K562 (cell line): Measurements from ENCODE around the gene KIF18B. TPM values are rescaled to one million over a fixed set of nuclear protein-coding genes. Genes with fewer than 3 reads are reported as not detected.

Experiments
- ARID1B ChIP-seq: fragments of 450-650 bp; IDR thresholded peaks from 2 replicates; pipeline ENCODE4 v1.6.1; 2016; ENCODE audit warnings: antibody characterized with exemption, mild to moderate bottlenecking, inconsistent platforms
- ARNT ChIP-seq, 2 experiments: fragments of 450-650 bp; IDR thresholded peaks; 2 replicates each; pipeline ENCODE4 v1.6.1; 2016; ENCODE audit warnings: mild to moderate bottlenecking in 1 of 2
- CAMTA2 ChIP-seq: fragments of 250-450 bp; sonication (Bioruptor Pico); conservative IDR thresholded peaks from 2 replicates; pipeline ENCODE4 v1.5.1; 2022
- CEBPG ChIP-seq, 3 experiments: fragments of 200-800 bp in 1 of 3; sonication (Bioruptor generic) in 1 of 3; sonication (generic) in 1 of 3; formaldehyde crosslinking in 1 of 3; IDR thresholded peaks in 2 of 3; conservative IDR thresholded peaks in 1 of 3; 2 replicates each; pipeline versions ENCODE4 v1.6.1 to v1.8.0; 2016 to 2022; ENCODE audit warnings: missing compliant biosample characterization in 2 of 3, missing genetic modification characterization in 2 of 3, mild to moderate bottlenecking in 1 of 3, missing genetic modification reagents in 1 of 3
- CXXC5 ChIP-seq: fragments of 250-450 bp; sonication (Bioruptor Pico); IDR thresholded peaks from 2 replicates; pipeline ENCODE4 v1.8.0; 2022; ENCODE audit warnings: inconsistent platforms, mild to moderate bottlenecking, moderate library complexity
- FOS ChIP-seq: IDR thresholded peaks from 3 replicates; pipeline ENCODE4 v1.6.1; 2011; ENCODE audit not compliant: insufficient read length; ENCODE audit errors: extremely low read depth
- FOXP4 ChIP-seq: sonication (generic); formaldehyde crosslinking; IDR thresholded peaks from 2 replicates; pipeline ENCODE4 v1.8.0; 2022; ENCODE audit warnings: mild to moderate bottlenecking, missing genetic modification reagents, borderline replicate concordance
- IRF9 ChIP-seq: fragments of 450-650 bp; IDR thresholded peaks from 2 replicates; pipeline ENCODE4 v1.6.1; 2016; ENCODE audit warnings: missing biosample characterization, missing genetic modification characterization
- JUN ChIP-seq, 2 experiments: sonication (generic) in 1 of 2; formaldehyde crosslinking in 1 of 2; IDR thresholded peaks; 2 replicates each; pipeline versions ENCODE4 v1.6.1 to v1.8.0; 2012 to 2022; ENCODE audit warnings: borderline replicate concordance in 2 of 2, mild to moderate bottlenecking in 2 of 2, improper control_type of control experiment in 1 of 2, low read depth in 1 of 2, low read length in 1 of 2, missing genetic modification reagents in 1 of 2
- MAFF ChIP-seq: IDR thresholded peaks from 2 replicates; pipeline ENCODE4 v1.6.1; 2012; ENCODE audit warnings: low read length, improper control_type of control experiment
- MLLT1 ChIP-seq, 2 experiments: fragments of 450-650 bp; IDR thresholded peaks; 2 replicates each; pipeline ENCODE4 v1.6.1; 2016
- NR2C2 ChIP-seq, 2 experiments: fragments of 200-800 bp in 1 of 2; sonication (Bioruptor generic) in 1 of 2; sonication (generic) in 1 of 2; formaldehyde crosslinking in 1 of 2; IDR thresholded peaks; 2 replicates each; pipeline versions ENCODE4 v1.6.1 to v1.8.0; 2016 to 2022; ENCODE audit warnings: mild to moderate bottlenecking in 1 of 2, missing compliant biosample characterization in 1 of 2, missing genetic modification characterization in 1 of 2, missing genetic modification reagents in 1 of 2
- RFX1 ChIP-seq: fragments of 450-650 bp; IDR thresholded peaks from 2 replicates; pipeline ENCODE4 v1.6.1; 2016; ENCODE audit warnings: mild to moderate bottlenecking, moderate library complexity
- TOE1 ChIP-seq, 2 experiments: fragments of 450-650 bp in 1 of 2; sonication (generic) in 1 of 2; formaldehyde crosslinking in 1 of 2; IDR thresholded peaks; 2 replicates each; pipeline versions ENCODE4 v1.7.1 to v1.8.0; 2016 to 2022; ENCODE audit warnings: borderline replicate concordance in 2 of 2, mild to moderate bottlenecking in 2 of 2, antibody characterized with exemption in 1 of 2, inconsistent platforms in 1 of 2, low read depth in 1 of 2, missing genetic modification reagents in 1 of 2, moderate library complexity in 1 of 2
- USF2 ChIP-seq: sonication (generic); formaldehyde crosslinking; IDR thresholded peaks from 2 replicates; pipeline ENCODE4 v1.5.0; 2020; ENCODE audit warnings: missing genetic modification reagents
- ZBTB1 ChIP-seq: sonication (generic); formaldehyde crosslinking; IDR thresholded peaks from 2 replicates; pipeline ENCODE4 v1.8.1; 2023; ENCODE audit warnings: missing genetic modification reagents, low read depth, mild to moderate bottlenecking, borderline replicate concordance
- ZFP1 ChIP-seq: fragments of 450-650 bp; formaldehyde crosslinking; IDR thresholded peaks from 2 replicates; pipeline ENCODE4 v1.4.0; 2020; ENCODE audit warnings: mild to moderate bottlenecking, mixed read lengths
- ZNF311 ChIP-seq: fragments of 250-450 bp; sonication (Bioruptor Pico); IDR thresholded peaks from 2 replicates; pipeline ENCODE4 v1.4.0; 2020; ENCODE audit warnings: mild to moderate bottlenecking, moderate library complexity
- ZNF444 ChIP-seq: fragments of 250-450 bp; sonication (Bioruptor Pico); IDR thresholded peaks from 2 replicates; pipeline ENCODE4 v1.4.0; 2020; ENCODE audit warnings: mild to moderate bottlenecking, moderate library complexity
- ZNF589 ChIP-seq: fragments of 200-800 bp; sonication (Bioruptor generic); IDR thresholded peaks from 2 replicates; pipeline ENCODE4 v1.6.1; 2016; ENCODE audit warnings: low read depth, missing genetic modification characterization, missing compliant biosample characterization
- polyA plus RNA-seq, 8 experiments: library from polyadenylated mRNA; depleted of rRNA in 4 of 8; stranded (reverse) in 5 of 8; unstranded in 3 of 8; fragments of >200 nt; fragmentation: Nextera tagmentation in 2 of 8; fragmentation: Illumina TruSeq in 1 of 8; extraction: Ambion mirVana in 2 of 8; extraction: Trizol in 1 of 8; gene quantifications; 2 replicates each; pipeline versions ENCODE4 v1.2.1 to v1.2.3, GENCODE V29; 2011 to 2014; ENCODE audit warnings: inconsistent platforms in 1 of 8, missing spikeins in 1 of 8
- total RNA-seq, 7 experiments: library from RNA; depleted of rRNA in 6 of 7; stranded (reverse); fragments of >200 nt in 6 of 7; fragmentation: Illumina TruSeq in 2 of 7; extraction: Trizol in 2 of 7; gene quantifications; 2 replicates each; pipeline versions ENCODE4 v1.2.1 to v1.2.3, GENCODE V29; 2011 to 2021; ENCODE audit warnings: low replicate concordance in 1 of 7

The KIF18B gene
- total and polyA plus RNA-seq, 9 of the 15 experiments (the other 6 are each of a cell fraction or from before 2014, with no cell fraction given): 2.0 to 42.8 (median 13.2) TPM

- 0 out of 2 replicates have a peak, but pooled peaks have one; percentile 20 for TF ChIP-seq TOE1 (IDR thresholded peaks at IDR 0.05; ENCODE audit: borderline replicate concordance)
- no peak for TF ChIP-seq TOE1 (CRISPR knock-in tag; IDR thresholded peaks at IDR 0.05; ENCODE audit: borderline replicate concordance, low read depth)
- TF ChIP-seq CEBPG (CRISPR knock-in tag; IDR thresholded peaks at IDR 0.05): peak; percentile 82
- peak in 1 of 2 experiments; percentile 84; a peak in 2 of 4 replicates for TF ChIP-seq CEBPG (tag; conservative IDR thresholded peaks at IDR 0.05 in 1 of 2, IDR thresholded peaks at IDR 0.05 in 1 of 2)
- peak; percentile 90; the same call in 1 of the 2 replicates for TF ChIP-seq JUN (IDR thresholded peaks at IDR 0.05; ENCODE audit: borderline replicate concordance, low read depth, low read length)
- TF ChIP-seq JUN (CRISPR knock-in tag; IDR thresholded peaks at IDR 0.05; ENCODE audit: borderline replicate concordance): 0 out of 2 replicates have a peak, but pooled peaks have one; percentile 55
- peak; percentile 44; the same call in 1 of the 2 replicates for TF ChIP-seq ZNF311 (CRISPR knock-in tag)
- TF ChIP-seq ARID1B: peak; percentile 74
- TF ChIP-seq RFX1: 0 out of 2 replicates have a peak, but pooled peaks have one; percentile 6
- no peak for TF ChIP-seq USF2 (CRISPR knock-in tag)
- TF ChIP-seq ZFP1 (CRISPR knock-in tag): no peak
- TF ChIP-seq IRF9 (tag): no peak
- no peak for TF ChIP-seq ARNT (IDR thresholded peaks at IDR 0.05)
- TF ChIP-seq MAFF: peak; percentile 17; the same call in 1 of the 2 replicates
- no peak for TF ChIP-seq ZNF444 (CRISPR knock-in tag)
- 0 out of 2 replicates have a peak, but pooled peaks have one; percentile 39 for TF ChIP-seq ZBTB1 (CRISPR knock-in tag)
- TF ChIP-seq MLLT1 (IDR thresholded peaks at IDR 0.05): no peak
- no peak for TF ChIP-seq CAMTA2
- peak; percentile 21; the same call in 1 of the 2 replicates for TF ChIP-seq CXXC5 (CRISPR knock-in tag)
- TF ChIP-seq NR2C2 (CRISPR knock-in tag; IDR thresholded peaks at IDR 0.05): no peak
- peak; percentile 38; the same call in 1 of the 2 replicates for TF ChIP-seq NR2C2 (tag; IDR thresholded peaks at IDR 0.05)
- TF ChIP-seq ZNF589 (CRISPR knock-in tag): peak; percentile 92
- TF ChIP-seq FOS: peak; percentile 42
- TF ChIP-seq FOXP4 (CRISPR knock-in tag): peak; percentile 32; the same call in 1 of the 2 replicates
These were observed 41.4 kb downstream of the KIF18B start (continued) for GRCh38 chr17:44906010-44906646.
